NCI-H146 (cell line): ENCODE measurements around the gene RUFY1.
"Not testable (repeated sequence)": the region's sequence is repeated elsewhere in the genome, so short reads cannot be mapped to it uniquely, and the experiment has no call there.

Source experiments
- DNase-seq: peaks from one replicate; lab custom pipeline; 2025; lab: John Stamatoyannopoulos, UW

Gene RUFY1, protein sequence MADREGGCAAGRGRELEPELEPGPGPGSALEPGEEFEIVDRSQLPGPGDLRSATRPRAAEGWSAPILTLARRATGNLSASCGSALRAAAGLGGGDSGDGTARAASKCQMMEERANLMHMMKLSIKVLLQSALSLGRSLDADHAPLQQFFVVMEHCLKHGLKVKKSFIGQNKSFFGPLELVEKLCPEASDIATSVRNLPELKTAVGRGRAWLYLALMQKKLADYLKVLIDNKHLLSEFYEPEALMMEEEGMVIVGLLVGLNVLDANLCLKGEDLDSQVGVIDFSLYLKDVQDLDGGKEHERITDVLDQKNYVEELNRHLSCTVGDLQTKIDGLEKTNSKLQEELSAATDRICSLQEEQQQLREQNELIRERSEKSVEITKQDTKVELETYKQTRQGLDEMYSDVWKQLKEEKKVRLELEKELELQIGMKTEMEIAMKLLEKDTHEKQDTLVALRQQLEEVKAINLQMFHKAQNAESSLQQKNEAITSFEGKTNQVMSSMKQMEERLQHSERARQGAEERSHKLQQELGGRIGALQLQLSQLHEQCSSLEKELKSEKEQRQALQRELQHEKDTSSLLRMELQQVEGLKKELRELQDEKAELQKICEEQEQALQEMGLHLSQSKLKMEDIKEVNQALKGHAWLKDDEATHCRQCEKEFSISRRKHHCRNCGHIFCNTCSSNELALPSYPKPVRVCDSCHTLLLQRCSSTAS

DNA sequence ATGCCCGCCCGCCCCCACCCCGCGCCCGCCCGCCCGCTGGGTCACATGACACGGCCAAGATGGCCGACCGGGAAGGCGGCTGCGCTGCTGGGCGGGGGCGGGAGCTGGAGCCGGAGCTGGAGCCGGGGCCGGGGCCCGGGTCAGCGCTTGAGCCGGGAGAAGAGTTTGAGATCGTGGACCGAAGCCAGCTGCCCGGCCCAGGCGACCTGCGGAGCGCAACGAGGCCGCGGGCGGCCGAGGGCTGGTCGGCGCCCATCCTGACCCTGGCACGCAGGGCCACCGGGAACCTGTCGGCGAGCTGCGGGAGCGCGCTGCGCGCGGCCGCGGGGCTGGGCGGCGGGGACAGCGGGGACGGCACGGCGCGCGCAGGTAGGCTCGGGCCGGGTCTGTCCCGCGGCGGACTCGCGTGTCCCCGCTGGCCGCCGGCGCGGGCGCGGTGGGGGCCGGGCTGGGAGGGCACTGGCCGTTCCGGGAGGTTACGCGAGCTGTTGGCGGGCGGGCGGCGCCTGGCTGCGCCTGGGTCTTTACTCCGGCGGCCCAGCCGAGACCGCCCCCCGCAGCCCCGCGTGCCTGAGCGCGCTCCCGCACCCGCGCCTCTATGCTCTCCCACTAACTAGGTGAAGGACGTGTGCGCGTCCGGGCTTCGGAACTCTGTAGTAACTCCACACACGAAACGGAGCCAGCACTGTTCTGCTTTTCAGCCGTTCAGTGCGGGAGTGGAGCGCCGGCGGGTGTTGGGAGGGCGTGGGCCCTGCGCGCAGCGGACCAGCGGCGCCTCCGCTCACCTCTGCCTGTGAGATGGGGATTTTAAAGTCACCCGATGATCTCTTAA is at the start of gene RUFY1:
TSS of gene RUFY1 (plus strand) at position 44 of the 832 bp plus-strand sequence. CDS start at position 60, 16 bp downstream.
- peak; percentile 69 for DNase-seq

DNA sequence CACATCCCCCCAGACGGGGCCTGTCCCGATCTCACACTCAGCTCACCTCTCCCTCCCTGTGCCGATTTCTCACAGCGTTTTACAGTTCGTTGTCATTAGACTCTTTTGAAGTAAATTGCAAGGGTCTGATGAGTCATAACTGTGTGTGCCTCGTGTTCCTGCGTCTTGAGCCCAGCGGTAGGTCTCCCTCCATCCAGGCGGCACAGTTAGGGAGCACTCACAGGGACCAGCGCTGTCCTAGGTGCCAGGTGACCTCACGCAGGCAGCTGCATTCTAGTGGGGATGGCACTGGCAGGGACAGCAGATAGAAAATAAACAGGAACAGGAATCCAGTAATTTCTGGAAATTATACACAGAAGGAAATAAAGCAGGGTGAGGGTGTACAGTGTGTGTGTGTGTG is 48.4 kb upstream of the RUFY1 start:
- not testable (repeated sequence) for DNase-seq

DNA sequence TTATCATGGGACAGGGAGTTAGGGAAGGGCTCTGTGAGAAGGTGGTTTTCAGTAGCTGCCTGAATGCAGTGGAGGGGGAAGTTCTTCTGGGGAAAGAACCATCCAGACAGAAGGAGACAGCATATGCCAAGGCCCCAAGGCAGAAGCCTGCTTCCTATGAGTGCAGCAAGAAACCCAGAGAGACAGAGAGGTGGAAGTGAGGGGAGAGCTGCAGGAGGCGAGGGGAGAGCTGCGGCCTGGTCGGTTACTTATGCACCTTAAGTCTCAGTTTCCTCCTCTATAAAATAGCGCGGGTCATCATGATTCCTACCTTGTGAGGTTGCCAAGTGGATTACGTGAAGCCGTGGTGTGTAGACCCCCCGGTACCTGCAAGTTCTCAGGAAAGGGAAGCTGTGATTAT is 47.9 kb upstream of the RUFY1 start:
- not testable (repeated sequence) for DNase-seq

DNA sequence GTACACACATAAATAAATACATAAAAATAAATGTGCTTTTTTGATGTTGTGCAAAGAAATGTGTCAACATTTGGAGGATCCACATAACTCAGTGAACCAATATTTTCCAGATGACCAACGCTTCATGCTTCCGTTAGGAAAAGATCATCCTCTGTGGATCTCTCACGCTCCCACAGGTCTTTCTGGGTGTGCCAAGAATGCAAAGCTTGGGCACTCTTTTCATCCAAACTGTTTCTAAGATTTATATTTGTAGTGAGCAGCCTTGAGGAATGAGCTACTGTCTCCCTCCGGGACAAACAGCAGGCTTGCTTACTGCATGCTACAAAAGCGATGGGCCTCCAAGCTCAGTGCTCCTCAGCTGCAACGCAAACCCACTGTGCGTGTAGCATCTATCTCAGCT is 46.2 kb upstream of the RUFY1 start:
- no peak for DNase-seq

DNA sequence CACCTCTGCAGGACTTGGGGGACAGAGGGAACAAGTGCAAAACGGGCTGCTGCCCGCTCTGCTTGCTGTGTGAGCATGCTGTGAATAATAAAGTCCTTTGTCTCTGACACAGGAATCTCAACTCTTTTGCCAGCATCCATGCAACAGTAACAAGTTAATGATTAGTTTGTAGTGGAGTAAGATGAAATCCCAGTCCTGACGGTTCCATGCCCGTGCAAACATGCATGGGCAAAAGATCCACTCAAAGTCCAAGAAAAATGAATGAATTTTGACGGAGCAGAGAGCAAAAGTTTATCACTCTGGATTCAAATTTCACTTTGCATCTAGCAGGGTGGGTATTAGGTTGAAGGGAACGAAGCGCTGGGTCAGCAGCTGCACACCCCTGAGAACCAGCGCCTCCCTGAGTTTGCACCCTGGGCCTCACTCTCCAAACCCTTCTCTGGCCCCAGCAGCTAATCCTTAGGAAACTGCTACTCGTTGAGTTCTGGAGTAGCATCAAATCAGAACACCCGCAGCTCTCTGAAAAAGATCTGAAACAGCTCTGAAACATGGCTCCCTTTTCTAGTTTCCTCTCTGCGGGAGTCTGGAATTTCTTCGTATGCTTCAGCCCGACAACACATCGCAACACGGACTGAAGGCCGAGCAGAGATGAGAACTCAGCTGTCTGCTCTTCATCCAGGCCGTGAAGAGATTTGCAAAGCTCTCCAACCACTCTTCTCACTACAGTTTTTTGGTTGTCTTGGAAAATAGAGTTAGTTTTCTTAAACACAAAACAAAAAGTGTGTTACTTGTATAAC is 45.6 kb upstream of the RUFY1 start:
- no peak for DNase-seq

DNA sequence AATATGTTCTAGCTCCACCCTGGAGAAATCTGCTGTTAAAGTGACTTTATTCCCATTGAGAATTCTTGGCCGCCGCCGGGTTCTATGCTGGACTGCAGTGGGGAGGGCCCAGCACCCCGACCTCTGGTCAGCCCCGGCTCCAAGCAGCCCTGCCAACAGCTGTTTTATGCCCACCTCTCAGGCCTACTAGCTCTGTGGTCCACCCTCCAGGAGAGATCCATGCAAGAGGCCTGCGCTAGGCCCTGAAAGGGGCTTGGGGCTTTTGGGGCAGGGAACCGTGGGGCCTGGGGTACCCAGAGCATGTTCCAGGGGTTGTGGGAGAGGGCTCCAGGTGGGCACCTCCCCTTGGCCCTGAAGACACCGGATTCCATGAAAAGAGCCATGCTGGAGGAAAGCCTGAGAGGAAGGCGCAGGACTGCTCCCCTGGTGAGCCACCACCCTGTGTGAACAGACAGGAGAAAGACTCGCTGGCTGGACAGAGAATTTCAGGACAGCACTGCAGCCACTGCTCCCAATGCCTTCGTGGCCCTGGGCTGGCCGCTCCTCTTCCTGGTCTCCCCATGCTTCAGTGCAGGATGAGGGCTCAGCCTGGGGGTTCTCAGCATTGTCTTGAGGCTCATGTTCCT is 44.6 kb upstream of the RUFY1 start:
- no peak for DNase-seq

DNA sequence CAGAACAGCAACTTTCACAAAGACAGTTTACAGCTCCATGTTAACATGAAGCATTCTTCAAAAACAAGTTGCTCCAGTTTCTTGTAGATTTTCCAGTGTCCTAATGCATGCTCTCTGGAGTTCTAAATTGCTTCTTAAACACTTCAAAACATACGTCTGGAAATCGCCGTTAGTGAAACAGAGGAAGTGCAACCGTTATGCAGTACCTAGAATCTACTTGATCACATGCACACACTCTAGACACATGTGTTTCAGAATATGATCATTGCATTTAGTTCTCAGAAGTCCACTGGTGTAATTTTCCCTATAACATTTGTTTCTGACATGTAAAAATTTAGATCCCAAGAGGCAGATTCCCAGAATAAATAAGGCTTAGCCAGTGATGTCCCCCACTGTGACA is 41.1 kb upstream of the RUFY1 start:
- no peak for DNase-seq

DNA sequence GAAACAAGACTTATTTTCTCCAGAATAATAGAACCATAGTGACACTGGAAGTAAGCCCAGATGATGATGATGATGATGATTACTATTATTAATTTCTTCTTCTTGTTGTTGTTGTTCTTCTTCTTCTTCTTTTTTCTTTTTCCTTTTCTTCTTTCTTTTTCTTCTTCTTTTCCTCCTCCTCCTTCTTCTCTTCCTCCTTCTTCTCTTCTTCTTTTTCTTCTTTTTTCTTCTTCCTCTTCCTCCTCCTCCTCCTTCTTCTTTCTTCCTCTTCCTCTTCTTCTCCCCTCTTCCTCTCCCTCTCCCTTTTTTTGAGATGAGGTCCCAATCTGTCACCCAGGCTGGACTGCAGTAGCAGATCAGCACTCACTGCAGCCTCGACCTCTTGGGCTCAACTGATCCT is 40.5 kb upstream of the RUFY1 start:
- DNase-seq: no peak

DNA sequence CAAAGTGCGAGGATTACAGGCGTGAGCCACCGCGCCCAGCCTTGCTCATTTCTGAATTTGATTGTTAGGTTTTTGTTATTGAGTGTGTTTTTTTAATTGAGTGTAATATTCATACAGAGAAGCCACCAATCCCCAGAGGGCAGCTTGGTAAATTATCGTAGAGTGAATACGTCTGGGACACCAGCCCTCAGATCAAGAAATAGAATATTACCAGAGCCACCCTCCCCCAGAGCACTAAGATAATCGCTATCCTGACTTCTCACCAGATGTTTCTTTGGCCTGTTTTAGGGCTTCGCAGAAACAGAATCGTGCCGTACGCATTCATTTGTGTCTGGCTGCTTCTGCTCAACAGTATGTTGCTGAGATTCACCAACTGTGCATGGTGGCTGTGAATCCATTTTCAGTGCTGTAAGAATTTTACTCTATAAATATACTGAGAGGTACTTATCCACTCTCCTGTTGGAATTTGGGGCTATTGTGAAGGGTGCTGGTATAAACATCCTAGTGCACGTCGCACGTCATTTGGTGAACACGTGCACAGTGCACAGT is 37.8 kb upstream of the RUFY1 start:
- DNase-seq: no peak

DNA sequence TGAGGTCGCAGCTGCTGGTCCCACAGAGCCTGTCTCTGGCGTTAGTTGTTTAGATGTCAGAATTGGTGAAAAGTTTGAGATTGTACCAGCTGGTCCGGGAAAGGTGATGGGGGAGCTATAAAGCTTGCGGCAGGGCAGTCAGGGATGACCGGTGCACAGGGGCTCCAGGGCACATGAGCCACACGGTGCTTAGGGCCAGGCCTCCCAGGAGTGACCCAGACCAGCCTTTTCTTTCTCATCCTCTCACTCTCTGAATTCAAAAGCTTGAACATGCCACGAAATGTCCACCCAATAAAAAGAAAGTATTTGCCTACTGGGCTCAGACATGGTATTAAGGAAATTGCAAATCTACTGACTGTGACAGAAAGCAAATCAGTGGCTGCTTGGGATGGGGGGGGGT is 34.9 kb upstream of the RUFY1 start:
- not testable (repeated sequence) for DNase-seq

DNA sequence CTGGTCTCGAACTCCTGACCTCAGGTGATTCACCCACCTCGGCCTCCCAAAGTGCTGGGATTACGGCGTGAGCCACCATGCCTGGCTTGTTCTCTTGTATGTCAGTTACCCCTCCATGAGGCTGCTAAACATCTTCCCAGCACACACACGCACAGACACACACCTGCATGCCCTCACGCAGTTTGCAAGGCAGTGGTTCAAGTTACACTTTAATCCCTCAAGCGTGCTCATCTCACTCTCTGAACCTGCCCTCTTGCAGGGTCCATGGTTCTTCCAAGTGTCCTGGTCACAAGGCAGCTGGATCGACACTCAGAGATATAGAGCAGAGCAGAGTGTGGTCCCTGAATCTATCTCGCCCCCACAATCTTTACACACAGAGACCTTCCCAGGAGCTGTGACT is 34.1 kb upstream of the RUFY1 start:
- DNase-seq: no peak

DNA sequence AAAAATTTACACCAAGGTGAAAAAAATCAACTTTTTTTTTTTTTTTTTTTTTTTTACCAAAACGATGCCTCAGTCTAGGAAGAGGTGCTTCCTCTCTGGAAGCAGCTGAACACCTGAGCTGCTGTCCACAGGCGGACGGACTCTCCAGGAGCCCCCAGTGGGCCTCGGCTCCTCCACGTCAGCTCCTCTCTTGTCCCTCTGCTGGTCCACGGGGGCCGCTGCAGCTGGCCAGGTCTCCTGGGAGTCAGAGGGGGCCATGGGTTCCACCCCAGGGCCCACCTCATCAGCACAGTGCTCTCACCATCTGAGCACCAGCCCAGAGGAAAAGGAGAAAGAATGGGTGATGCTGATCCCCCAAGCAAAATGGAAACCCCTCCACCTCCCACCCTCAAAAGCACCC is 32.6 kb upstream of the RUFY1 start:
- not testable (repeated sequence) for DNase-seq

DNA sequence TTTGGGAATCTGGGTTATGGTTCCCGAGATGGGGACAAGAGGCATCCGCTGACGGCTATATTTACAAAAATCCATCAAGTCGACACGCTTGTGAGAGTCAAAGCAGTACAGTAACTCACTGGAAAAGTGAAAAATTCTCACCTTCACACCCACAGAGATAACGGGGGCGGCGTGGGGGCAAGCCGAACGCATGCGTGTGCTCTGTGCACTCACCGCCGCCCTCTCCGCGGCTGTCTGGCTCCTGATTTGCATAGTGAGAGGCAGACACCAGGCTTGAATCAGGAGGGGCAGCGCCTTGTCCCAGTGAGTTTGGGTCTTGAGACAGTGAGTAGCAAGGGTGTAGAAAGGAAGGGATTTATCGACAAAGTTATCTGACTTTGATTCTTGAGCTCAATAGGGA is 32.0 kb upstream of the RUFY1 start:
- DNase-seq: not testable (repeated sequence)

DNA sequence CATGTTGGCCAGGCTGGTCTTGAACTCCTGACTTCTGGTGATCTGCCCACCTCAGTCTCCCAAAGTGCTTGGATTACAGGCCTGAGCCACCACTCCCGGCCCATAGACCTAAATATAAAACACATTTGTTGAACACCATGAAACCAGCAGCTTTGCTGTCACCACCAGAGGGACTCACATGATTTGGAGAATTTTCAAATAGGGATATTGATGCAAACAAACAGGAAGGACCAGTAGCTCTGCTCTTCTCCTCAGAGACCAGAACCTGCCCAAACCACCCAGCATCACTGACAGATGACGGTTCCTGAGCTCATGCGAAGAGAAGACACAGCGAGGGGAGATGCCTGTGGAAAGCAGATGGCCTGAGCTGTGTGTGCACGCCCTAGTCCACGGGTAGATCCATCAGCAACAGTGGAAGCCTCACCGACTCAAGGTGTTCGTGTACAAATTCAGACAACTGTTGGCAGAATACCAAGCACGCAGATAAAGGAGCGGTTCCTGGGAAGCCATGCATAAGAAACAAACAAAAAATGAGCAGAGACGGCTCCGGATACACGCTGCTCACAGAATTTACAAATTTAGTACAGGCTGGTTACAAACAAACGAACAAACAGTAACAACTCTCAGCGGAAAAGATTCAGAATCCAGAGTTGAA is 30.8 kb upstream of the RUFY1 start:
- not testable (repeated sequence) for DNase-seq

DNA sequence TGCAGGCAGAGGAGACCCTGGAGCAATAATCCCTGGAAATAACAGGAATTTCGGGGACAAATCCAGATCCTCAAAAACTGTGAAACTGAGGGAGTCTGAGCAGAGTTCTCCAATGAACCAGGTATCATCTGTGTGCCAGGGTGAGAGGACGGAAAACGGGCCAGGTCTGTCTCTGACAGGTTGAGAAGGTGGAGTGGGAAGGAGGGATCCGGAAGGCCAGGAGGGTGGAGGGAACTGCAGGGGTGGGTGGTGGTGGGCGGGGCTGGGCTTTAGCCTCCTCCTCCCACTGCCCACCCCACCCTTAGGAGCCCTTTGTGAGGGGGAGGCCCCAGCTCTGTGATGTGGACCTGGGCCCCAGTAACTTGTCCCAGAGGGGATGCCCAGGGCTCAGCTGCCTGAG is 28.2 kb upstream of the RUFY1 start:
- not testable (repeated sequence) for DNase-seq

DNA sequence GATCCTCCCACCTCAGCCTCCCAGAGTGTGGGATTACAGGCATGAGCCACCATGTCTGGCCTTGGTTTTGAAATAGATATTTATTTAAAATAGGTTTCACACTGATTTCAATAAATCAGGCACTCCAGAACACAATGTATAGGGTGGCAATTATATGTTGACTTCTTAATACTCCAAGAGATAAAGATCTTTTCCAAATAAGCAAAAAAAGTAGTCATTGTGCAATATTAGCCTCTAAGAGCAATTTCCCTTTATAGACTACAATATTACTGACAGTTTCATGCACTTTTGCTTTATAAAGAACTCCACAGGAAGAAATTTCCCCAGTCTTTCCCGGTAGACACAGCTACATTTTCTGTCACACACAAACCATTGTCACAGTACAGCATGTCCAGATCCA is 23.4 kb upstream of the RUFY1 start:
- no peak for DNase-seq

DNA sequence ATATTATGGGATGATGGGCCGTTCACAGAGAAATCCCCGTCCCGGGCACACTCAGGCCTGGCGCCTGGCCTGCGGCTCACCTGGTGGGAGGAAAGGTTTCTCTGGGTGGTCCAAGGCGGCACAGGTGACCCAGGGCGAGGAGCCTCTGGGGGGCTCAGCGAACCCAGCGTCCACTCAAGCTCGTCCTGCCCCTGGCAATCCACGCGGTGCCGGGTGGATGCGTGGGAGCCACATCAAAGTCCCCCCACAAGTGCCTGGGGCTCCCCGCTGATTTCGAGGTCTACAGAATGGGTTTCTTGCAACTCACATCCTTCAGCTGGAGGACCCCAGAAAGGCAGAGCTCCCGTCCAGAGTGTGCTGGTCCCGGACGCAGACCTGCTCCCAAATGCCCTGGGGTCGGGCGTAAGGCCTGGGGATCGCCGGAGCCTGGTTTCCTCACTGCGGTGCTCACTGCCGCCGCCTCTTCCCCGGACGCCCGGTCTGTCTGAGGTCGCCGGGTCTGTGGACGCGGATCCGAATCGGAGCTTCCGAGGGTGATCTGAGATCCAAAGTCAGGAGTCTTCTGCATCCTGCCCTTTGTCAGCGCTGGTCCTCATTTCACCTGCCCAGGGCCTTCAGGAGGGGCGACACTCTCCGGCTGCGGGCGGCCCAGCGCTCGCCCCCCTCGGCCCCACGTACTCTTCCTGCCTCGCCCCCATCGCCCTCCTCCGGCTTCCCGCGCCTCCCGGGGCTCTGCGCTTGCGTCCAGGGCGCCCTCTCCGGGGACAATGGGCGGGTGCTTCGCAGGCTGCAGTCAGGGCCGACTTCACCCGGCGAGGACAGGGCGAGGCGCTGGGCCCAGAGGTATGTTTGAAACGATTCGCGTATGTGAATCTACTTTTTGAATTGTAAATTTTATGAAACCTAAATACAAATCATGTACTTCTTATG is 20.0 kb upstream of the RUFY1 start:
- DNase-seq: no peak

DNA sequence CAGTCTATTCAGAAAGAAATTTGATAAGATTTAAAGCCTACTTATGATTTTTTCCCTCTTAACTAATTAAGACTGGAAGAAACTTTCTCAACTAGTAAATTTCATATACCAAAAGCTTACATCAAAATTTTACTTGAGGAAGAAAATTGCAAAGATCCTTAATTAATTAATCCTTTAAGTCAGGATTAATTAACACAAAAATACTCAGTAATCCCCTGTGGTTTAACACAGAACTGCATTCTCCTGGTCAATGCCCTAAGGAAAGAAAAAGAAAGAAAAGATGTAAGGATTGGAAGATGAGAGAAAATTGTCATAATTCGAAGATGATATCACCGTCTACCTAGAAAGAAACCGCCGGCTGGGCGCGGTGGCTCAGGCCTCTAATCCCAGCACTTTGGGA is 17.3 kb upstream of the RUFY1 start:
- DNase-seq: no peak

DNA sequence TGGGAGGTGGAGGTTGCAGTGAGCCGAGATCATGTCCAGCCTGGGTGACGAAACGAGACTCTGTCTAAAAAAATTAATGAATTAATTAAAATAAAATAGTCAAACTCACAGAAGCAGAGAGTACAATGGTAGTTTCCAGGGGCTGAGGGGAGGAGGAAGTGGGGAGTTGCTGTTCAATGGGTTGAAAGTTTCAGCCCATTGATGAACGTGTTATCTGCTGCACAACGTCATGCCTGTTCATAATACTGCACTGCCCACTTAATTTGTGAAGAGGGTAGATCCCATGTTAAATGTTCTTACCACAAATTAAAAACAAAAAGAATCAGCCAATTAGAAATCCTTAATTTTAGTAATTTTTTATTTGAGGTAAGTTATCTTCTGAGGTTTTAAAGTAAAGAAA is 16.4 kb upstream of the RUFY1 start:
- no peak for DNase-seq
